HG03469 (cell line): ENCODE results near the gene DAZAP1.
A peak's percentile ranks its signal among the peaks of the same experiment; 100 is the strongest.

ENCODE experiments used
- ATAC-seq: cut with Tn5 transposase; IDR thresholded peaks from one replicate; pipeline ENCODE4 v1.9.1; 2021; ENCODE audit warnings: mild to moderate bottlenecking, moderate library complexity, moderate number of reproducible peaks; ENCODE audit not compliant: unreplicated experiment

Gene DAZAP1

DNA sequence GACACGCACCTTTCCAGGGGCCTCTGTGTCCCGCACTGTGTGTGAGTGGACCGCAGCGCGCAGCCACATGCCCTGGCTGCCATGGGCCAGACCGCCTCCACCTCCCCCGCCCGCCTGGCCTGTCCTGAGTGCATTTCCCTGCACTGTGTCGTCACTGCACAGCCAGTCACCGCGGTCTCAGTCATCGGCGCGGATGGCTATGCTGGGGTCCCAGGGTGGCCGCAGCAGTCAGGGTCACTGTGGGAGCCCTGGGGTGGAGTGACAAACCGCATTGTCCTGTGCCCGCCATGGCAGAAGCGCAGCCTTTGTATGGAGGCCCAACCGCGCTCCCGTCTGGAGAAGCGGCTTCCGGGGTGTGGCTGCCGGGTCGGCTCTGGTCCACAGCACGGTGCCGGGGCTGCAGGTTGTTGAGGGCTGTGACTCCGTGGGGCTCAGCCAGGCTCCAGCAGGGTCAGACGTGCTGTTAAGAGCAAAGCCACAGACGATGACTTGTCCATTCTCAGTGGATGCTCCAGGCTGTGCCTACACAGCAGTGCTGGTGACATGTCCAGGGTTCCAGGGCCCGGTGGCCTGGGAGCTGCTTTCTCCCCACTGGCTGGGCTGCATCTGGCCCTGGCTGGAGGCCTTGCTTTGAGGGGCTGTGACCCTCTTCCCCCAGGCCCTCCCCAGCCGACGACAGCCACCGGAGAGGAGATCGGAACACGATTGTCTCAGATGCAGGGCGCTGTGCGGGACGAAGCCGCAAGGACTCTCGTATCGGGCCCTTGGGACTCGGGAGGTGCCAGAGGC lies 30.0 kb upstream of the DAZAP1 start:
- no peak for ATAC-seq

DNA sequence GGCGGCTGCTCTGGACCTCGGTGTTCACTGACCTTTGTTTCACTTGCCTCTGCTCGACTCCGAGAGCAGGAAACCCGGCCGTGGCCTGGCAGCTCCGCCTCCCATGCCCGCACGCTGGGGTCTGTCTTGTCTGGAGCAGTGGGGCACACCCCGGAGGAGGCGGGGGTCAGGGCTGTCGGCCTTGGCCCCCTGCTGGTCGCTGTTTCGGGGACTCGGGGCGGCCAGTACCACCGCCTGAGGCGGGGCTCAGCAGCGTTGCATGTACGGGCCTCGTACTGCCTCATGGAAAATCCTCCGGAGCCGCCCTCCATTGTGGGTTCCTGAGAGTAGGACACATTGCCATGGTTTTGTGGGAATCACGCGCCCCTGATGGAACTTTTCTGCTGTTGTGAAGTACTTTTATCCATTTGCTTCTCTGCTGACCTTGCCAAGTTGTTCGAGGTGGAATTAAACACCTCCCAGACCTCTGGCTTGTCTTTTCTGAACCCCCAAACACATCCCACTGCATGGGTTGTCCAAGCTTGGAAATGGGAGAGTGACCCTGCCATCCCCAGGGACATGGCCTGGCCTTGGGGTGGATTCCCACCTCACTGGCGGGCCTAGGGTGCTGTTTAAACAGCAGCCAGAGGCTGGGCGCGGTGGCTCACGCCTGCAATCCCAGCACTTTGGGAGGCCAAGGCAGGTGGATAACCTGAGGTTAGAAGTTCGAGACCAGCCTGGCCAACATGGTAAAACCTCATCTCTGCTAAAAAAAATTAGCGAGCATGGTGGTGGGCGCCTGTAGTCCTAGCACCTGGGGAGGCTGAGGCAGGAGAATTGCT lies 29.2 kb upstream of the DAZAP1 start:
- no peak for ATAC-seq

DNA sequence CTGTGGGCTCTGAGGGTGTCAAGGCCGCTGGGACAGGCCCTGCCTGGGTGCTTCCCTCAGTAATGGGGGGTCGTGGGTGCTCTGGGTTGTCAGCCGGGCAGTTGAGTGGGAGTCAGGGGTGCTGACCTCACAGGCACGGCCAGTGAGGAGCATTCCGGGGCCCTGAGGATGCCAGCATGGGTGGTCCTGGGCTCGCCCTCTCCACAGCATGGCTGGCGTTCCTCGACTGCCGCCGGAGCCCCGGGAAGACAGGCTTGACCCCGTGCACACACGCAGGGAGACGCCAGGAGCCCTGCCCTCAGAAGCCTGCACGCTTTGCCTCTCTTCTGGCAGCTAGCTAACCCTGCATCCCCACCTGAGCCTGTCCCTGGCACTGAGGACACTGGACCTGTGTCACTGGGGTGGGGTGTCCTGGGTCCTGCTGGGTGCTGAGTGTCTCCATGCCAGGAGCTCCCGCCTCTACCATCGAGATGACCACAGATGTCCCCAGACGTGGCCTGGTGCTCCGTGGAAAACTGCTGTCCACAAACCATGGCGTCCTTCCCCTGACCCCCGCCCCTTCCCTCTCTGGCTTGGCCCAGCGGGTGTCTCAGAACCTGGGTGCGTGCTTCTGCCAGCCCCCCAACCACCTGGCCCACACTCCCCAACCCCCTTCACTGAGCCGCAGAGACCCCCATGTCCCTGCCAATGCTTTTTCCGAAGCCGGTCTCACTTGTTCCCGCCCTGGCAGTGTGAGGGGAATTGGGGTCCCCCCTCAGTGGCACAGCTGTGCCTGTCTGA lies 28.1 kb upstream of the DAZAP1 start:
- no peak for ATAC-seq

DNA sequence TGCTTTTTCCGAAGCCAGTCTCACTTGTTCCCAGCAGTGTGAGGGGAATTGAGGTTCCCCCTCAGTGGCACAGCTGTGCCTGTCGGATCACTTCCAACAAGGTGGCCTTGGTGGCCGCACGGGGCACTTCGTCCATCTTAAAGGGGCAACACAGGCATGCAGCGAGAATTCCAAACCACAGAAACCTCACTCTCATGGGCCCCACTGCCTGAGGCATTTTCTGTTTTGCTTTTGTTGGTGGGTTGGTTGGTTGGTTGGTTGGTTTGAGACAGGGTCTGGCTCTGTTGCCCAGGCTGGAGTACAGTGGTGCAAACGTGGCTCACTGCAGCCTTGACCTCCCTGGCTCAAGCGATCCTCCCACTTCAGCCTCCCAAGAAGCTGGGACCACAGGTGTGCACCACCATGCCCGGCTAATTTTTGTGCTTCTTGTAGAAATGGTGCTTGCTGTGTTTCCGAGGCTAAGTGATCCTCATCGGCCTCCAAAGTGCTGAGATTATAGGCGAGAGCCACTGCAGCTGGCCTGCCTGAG lies 27.4 kb upstream of the DAZAP1 start:
- no peak for ATAC-seq

- no peak for ATAC-seq
Observed at GRCh38 chr19:1382250-1382649, 25.1 kb upstream of the DAZAP1 start.

DNA sequence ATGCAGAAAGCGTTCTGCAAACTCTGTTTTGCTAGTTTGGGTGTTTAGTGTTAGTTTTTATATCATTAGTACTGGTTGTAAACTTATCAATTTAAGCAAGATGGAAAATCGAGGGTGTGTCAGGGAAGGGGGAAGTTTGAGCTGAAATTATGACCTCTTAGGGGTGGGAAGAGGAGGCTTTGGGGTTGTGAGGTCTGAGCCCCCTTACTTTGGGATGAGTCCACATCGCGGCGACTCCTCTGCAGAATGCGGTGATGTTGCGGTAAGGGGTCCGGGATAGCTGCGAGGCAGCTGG lies 24.4 kb upstream of the DAZAP1 start:
- ATAC-seq = no peak

DNA sequence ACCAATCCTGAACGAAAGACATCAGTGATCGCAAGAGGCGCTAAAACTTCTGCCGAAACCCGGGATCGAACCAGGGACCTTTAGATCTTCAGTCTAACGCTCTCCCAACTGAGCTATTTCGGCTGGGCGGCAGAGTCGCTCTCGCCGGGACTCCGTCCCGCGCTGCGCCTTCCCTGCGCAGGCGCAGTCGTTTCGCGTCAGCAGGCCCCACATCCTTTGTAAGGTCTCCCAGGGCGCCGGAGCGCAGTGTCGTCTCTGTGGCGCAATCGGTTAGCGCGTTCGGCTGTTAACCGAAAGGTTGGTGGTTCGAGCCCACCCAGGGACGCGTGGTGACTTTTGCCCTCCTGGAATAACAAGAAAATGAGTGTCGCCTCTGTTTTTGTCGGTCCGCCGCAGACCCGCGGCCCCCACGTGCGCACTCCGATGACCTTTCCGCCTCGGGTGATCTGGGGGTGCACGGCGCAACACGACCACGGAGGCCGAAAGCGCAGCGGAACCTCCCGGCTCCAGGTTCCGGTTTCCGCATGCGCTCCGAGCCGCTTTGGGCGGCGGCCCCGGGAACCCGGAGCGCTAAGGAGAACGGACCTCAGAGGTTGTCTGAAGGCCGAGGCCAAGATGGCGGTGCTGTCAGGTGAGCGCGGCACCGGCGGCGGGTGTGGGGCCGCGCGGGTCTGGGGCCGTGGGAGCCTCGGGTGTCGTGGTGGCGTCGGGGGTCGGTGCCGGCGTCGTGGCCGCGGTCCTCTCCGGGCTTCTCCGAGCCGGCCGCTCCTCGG lies 23.9 kb upstream of the DAZAP1 start, which contains the start of gene NDUFS7:
TSS of gene NDUFS7 (plus strand) at position 596 of the 773 bp plus-strand sequence. CDS start at position 616, 20 bp downstream.
- peak; percentile 43 for ATAC-seq

GRCh38 chr19:1384085-1384462 lies 23.3 kb upstream of the DAZAP1 start:
- ATAC-seq = no peak

GRCh38 chr19:1384478-1385110 lies 22.8 kb upstream of the DAZAP1 start:
- no peak for ATAC-seq

GRCh38 chr19:1385816-1386215 lies 21.6 kb upstream of the DAZAP1 start:
- ATAC-seq = no peak

DNA sequence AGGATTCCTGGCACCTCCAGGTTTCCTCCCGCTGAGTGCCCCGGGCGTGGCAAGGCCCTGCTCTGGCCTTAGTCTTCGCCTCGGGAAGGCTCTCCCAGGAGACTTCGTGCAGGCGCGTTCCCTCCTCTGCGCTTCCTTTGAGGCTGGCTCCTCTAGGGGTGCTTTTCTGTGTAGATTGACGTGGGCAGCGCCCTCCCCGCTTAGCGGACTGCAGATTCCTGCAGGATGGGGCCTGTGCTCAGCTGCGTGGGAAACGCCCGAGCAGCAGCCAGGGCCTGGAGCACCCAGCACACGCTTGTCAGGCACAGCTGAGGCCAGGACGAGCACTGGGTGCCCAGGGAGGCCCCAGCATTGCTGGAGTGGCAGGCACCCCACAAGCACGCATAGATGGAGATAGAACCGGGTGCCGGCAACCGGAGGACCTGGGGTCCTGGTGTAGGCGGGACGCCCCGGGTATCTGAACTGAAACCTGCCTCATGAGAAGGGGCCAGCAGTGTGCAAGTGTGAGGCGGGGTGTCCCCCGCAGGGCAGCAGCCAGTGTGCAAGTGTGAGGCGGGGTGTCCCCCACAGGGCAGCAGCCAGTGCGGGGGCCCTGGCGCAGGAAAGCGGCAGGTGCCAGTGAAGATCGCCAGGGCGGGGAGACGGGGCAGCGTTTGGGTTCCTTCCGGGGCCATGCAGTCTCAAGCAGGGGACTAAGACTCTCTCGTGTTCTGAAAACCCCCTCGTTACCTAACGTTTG lies 20.3 kb upstream of the DAZAP1 start:
- no peak for ATAC-seq

DNA sequence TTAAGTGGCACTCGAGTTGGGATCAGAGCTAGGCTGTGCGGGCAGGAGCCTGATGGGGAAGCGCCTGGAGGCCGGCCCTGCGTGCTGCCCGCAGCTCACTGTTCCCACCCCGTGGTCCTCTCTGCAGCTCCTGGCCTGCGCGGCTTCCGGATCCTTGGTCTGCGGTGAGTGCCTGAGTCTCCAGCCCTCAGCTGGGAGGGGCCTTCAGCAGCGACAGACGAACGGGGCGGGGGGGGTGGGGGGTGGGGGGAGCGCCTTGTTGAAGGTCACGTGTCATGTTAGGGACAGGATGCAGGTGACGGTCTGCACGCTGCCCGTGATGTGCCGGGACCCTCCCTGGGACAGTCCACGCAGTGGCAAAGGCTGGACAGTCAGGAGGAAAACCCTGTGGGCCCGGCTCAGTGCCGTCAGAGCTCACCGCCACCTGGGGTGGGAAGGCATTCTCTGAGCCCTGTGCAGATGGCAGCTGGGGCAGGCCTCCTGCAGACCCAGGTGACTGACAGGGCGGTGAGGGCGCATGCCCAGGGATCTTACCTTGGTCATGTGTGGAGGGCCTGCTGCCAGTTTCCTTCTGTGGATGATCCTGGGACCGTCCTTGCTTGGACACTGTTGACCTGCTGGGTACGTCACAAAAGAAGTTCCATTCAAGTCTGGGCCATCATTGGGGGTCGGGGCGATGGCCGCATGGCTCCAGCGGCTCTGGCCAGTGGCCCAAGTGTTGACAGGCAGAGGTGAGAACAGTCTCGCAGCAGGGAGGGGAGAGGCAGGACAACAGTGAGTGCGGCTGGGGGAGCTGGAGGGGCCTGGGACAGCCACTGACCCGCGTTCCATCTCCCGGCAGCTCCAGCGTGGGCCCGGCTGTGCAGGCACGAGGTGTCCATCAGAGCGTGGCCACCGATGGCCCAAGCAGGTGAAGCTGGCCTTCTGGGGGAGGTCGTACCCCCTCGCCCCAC lies 19.4 kb upstream of the DAZAP1 start:
- no peak for ATAC-seq

- ATAC-seq = no peak
Observed at GRCh38 chr19:1388637-1389026, 18.8 kb upstream of the DAZAP1 start.

- ATAC-seq = no peak
Observed at GRCh38 chr19:1389033-1389940, 18.1 kb upstream of the DAZAP1 start.

- no peak for ATAC-seq
Observed at GRCh38 chr19:1390890-1391423, 16.4 kb upstream of the DAZAP1 start.

GRCh38 chr19:1392407-1392806 lies 15.0 kb upstream of the DAZAP1 start:
- ATAC-seq = no peak

DNA sequence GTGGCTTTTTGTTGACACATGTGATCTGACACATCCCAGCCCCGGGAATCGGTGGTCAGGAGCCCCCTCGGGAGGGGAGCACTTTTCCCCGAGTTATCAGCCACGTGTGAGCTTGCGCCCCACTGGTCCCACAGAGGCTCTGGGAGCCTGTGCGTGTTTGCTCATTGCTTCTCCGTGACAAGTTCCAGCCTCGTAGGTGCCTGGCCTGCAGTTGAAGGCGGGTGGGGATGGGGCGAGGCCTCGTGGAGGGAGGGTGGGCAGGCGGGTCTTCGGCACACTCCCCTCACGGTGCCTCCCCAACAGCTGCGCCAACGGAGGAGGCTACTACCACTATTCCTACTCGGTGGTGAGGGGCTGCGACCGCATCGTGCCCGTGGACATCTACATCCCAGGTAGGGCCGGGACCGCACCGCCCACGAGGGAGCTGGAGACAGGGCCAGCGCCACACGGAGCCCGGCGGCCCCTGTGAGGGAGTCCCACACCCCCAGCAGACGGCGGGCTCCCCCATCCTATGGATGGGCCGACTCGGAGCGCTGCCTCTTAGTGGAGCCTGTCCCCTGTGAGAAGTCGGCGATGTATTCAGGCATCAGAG lies 14.4 kb upstream of the DAZAP1 start:
- ATAC-seq = no peak
